Measurements from ENCODE around the gene TXNRD2. TPM values are rescaled to one million over a fixed set of nuclear protein-coding genes. Genes with fewer than 3 reads are reported as not detected.

The TXNRD2 gene
- total RNA-seq, 4 donors from 2014 or later = 12.1 to 28.9 (median 21.6) TPM

- Histone ChIP-seq H3K27me3 (no peaks in the 10 kb centered on the region), H3K4me1 (peaks cover 3 to 41% (median 36%) of the 10 kb centered on the region in 4 donors), H3K4me3 (no peak overlapping the region), H3K9me3 (no peaks in the 10 kb centered on the region), H3K27ac (no peak overlapping the region), H3K36me3 (no peaks in the 10 kb centered on the region)
- TF ChIP-seq CTCF (IDR thresholded peaks at IDR 0.05) (no peak), POLR2A (IDR thresholded peaks at IDR 0.05) (no peak), EP300 (IDR thresholded peaks at IDR 0.05; ENCODE audit: low read depth) (no peak), POLR2AphosphoS5 (IDR thresholded peaks at IDR 0.05) (no peak)
- intact Hi-C loops (cut with DNase I; ENCODE audit: low total_unique reads) = no loop called here
- WGBS, 2 donors (ENCODE audit: low coverage in 1 of 2) = 60 to 87% methylated on average over 2 to 16 of the region's 16 CpGs
- DNase-seq = no peak
- in situ Hi-C loops (cut with MboI; ENCODE audit: low pct_ligation_motif_present in 1 of 4, low pct_unique_long_range_greater_than_20kb in 1 of 4, low sequenced_read_pairs in 3 of 4) = no loop called here
These were observed 63.0 kb downstream of the TXNRD2 start for GRCh38 chr22:19878461-19879245.

GRCh38 chr22:19877626-19878339 lies 63.8 kb downstream of the TXNRD2 start:
- Histone ChIP-seq H3K9me3 (no peaks in the 10 kb centered on the region), H3K4me3 (no peak overlapping the region), H3K4me1 (peaks cover 11 to 49% (median 37%) of the 10 kb centered on the region in 4 donors), H3K27me3 (no peaks in the 10 kb centered on the region), H3K36me3 (no peaks in the 10 kb centered on the region), H3K27ac (no peak overlapping the region)
- in situ Hi-C loops (cut with MboI; ENCODE audit: low pct_ligation_motif_present in 1 of 4, low pct_unique_long_range_greater_than_20kb in 1 of 4, low sequenced_read_pairs in 3 of 4) (no loop called here), intact Hi-C loops (cut with DNase I; ENCODE audit: low total_unique reads) (no loop called here)
- DNase-seq = no peak
- TF ChIP-seq EP300 (IDR thresholded peaks at IDR 0.05; ENCODE audit: low read depth) = no peak
- no peak for TF ChIP-seq POLR2AphosphoS5 (IDR thresholded peaks at IDR 0.05)
- TF ChIP-seq CTCF (IDR thresholded peaks at IDR 0.05) = no peak
- TF ChIP-seq POLR2A (IDR thresholded peaks at IDR 0.05) = no peak
- 79% methylated on average over 19 of the region's 20 CpGs; no CpG with 5 or more reads in 1 of the 2 donors for WGBS, 2 donors (ENCODE audit: low coverage in 1 of 2)

- Histone ChIP-seq H3K27me3 (no peaks in the 10 kb centered on the region), H3K4me1 (peaks cover 11 to 51% (median 37%) of the 10 kb centered on the region in 4 donors), H3K36me3 (no peaks in the 10 kb centered on the region), H3K9me3 (no peaks in the 10 kb centered on the region), H3K27ac (no peak overlapping the region), H3K4me3 (no peak overlapping the region)
- DNase-seq = no peak
- 93% methylated on average over 12 of the region's 18 CpGs; no CpG with 5 or more reads in 1 of the 2 donors for WGBS, 2 donors (ENCODE audit: low coverage in 1 of 2)
- no peak for TF ChIP-seq EP300 (IDR thresholded peaks at IDR 0.05; ENCODE audit: low read depth)
- no peak for TF ChIP-seq POLR2AphosphoS5 (IDR thresholded peaks at IDR 0.05)
- TF ChIP-seq POLR2A (IDR thresholded peaks at IDR 0.05) = no peak
- no peak for TF ChIP-seq CTCF (IDR thresholded peaks at IDR 0.05)
- intact Hi-C loops (cut with DNase I; ENCODE audit: low total_unique reads) = no loop called here
- in situ Hi-C loops (cut with MboI; ENCODE audit: low pct_ligation_motif_present in 1 of 4, low pct_unique_long_range_greater_than_20kb in 1 of 4, low sequenced_read_pairs in 3 of 4) = no loop called here
These were observed 64.5 kb downstream of the TXNRD2 start for GRCh38 chr22:19876941-19877625.
